Endothelial cell of umbilical vein (primary cell): Measurements from ENCODE around the gene CAPN14. TPM values are rescaled to one million over a fixed set of nuclear protein-coding genes. Genes with fewer than 3 reads are reported as not detected.

ENCODE experiments used
- BruUV-seq: library from RNA; stranded (reverse); fragments of 400-500 nt; replicated peaks from 2 replicates; lab custom pipeline; 2021; lab: Mats Ljungman, UMichigan
- CTCF ChIA-PET: fragments of 300-600, 350-600 bp; sonication (Branson Sonifier 250); formaldehyde crosslinking; loops from one replicate; lab custom pipeline; 2021; ENCODE audit warnings: antibody characterized with exemption, inconsistent platforms; lab: Charles Lee
- POLR2A ChIA-PET: fragments of 300-600, 350-600 bp; sonication (Branson Sonifier 250); formaldehyde crosslinking; loops from one replicate; lab custom pipeline; 2021; ENCODE audit warnings: antibody characterized with exemption, inconsistent platforms; lab: Charles Lee
- DNase-seq: peaks from one replicate; pipeline ENCODE4 v3.0.0-alpha.2; 2011; ENCODE audit warnings: low read depth, low spot score
- FAIRE-seq: peaks from 2 replicates; lab custom pipeline; 2011; peaks lifted over from hg19 to GRCh38; lab: Jason Lieb, UNC
- H2AFZ ChIP-seq: 2 replicates; pipeline ENCODE4 v1.6.0; 2012; ENCODE audit warnings: low read depth, low read length, control low read depth, inconsistent platforms
- H3K27ac ChIP-seq: 2 replicates; pipeline ENCODE4 v1.5.1; 2011; ENCODE audit warnings: low read depth, mild to moderate bottlenecking, control low read depth, low read length, moderate library complexity; ENCODE audit not compliant: insufficient read depth
- H3K27me3 ChIP-seq, 2 experiments: 2 replicates each; pipeline versions ENCODE4 v1.6.0 to v1.6.1; 2011; ENCODE audit warnings: low read length in 2 of 2, mixed read lengths in 1 of 2; ENCODE audit not compliant: control insufficient read depth in 2 of 2, insufficient read depth in 2 of 2
- H3K36me3 ChIP-seq, 2 experiments: 2 replicates in 1 of 2; 3 replicates in 1 of 2; pipeline ENCODE4 v1.5.1; 2011; ENCODE audit warnings: low read length in 2 of 2, mild to moderate bottlenecking in 1 of 2, moderate library complexity in 1 of 2; ENCODE audit not compliant: control insufficient read depth in 2 of 2, insufficient read depth in 2 of 2; ENCODE audit errors: extremely low read depth in 1 of 2
- H3K4me1 ChIP-seq: 3 replicates; pipeline ENCODE4 v1.5.1; 2011; ENCODE audit warnings: mild to moderate bottlenecking, low read length; ENCODE audit not compliant: control insufficient read depth, insufficient read depth; ENCODE audit errors: extremely low read depth
- H3K4me2 ChIP-seq: 2 replicates; pipeline ENCODE4 v1.6.1; 2011; ENCODE audit warnings: low read length, control low read depth, mixed read lengths; ENCODE audit not compliant: insufficient read depth
- H3K4me3 ChIP-seq, 3 experiments: fragments of 200-600 bp in 1 of 3; sonication (generic), shearing (Covaris generic) in 1 of 3; replicated peaks in 1 of 3; 2 replicates each; pipeline ENCODE4 v1.5.1; 2011 to 2016; ENCODE audit warnings: control low read depth in 3 of 3, low read length in 3 of 3, mild to moderate bottlenecking in 2 of 3, inconsistent platforms in 1 of 3, low read depth in 1 of 3, moderate library complexity in 1 of 3; ENCODE audit not compliant: insufficient read depth in 1 of 3
- H3K79me2 ChIP-seq: 2 replicates; pipeline ENCODE4 v1.6.0; 2012; ENCODE audit warnings: low read length, inconsistent platforms; ENCODE audit not compliant: control insufficient read depth, insufficient read depth
- H3K9ac ChIP-seq: replicated peaks from 2 replicates; pipeline ENCODE3; 2011; ENCODE audit warnings: low read length, control low read depth; ENCODE audit not compliant: insufficient read depth; ENCODE audit errors: extremely low read depth
- H3K9me1 ChIP-seq: replicated peaks from 3 replicates; pipeline ENCODE4 v1.6.0; 2011; ENCODE audit warnings: mild to moderate bottlenecking, low read length; ENCODE audit not compliant: control insufficient read depth, insufficient read depth; ENCODE audit errors: extremely low read depth
- H3K9me3 ChIP-seq: replicated peaks from 2 replicates; pipeline ENCODE4 v1.5.1; 2012; ENCODE audit warnings: low read length, inconsistent platforms; ENCODE audit not compliant: control insufficient read depth, insufficient read depth
- H4K20me1 ChIP-seq: replicated peaks from 2 replicates; pipeline ENCODE3; 2011; ENCODE audit warnings: mild to moderate bottlenecking, low read length; ENCODE audit not compliant: control insufficient read depth, insufficient read depth; ENCODE audit errors: extremely low read depth
- CTCF ChIP-seq, 2 donors: IDR thresholded peaks; 1 replicate in 1 of 2; 2 replicates in 1 of 2; pipeline ENCODE4 v1.5.1; 2011; ENCODE audit warnings: low read length in 2 of 2, mild to moderate bottlenecking in 2 of 2, moderate library complexity in 2 of 2, control low read depth in 1 of 2, inconsistent platforms in 1 of 2, low read depth in 1 of 2; ENCODE audit not compliant: insufficient read depth in 1 of 2; ENCODE audit errors: extremely low read depth in 1 of 2
- EZH2 ChIP-seq: IDR thresholded peaks from 2 replicates; pipeline ENCODE4 v1.6.1; 2012; ENCODE audit warnings: borderline replicate concordance, low read depth, mild to moderate bottlenecking, moderate library complexity, low read length, inconsistent platforms; ENCODE audit not compliant: severe bottlenecking
- FOS ChIP-seq: IDR thresholded peaks from 2 replicates; pipeline ENCODE4 v1.6.1; 2011; ENCODE audit warnings: mild to moderate bottlenecking, low read length, moderate library complexity, borderline replicate concordance; ENCODE audit not compliant: insufficient read depth
- GATA2 ChIP-seq: IDR thresholded peaks from 2 replicates; pipeline ENCODE4 v1.7.0; 2011; ENCODE audit warnings: low read depth, mild to moderate bottlenecking, moderate library complexity, mixed read lengths, low read length; ENCODE audit not compliant: insufficient read length, insufficient read depth
- JUN ChIP-seq: IDR thresholded peaks from 2 replicates; pipeline ENCODE4 v1.6.1; 2011; ENCODE audit warnings: borderline replicate concordance, low read depth; ENCODE audit not compliant: insufficient read length, insufficient read depth
- MAX ChIP-seq: IDR thresholded peaks from 2 replicates; pipeline ENCODE4 v1.6.1; 2011; ENCODE audit not compliant: insufficient read depth, insufficient read length
- MYC ChIP-seq: IDR thresholded peaks from one replicate; pipeline ENCODE4 v1.6.1; 2011; ENCODE audit warnings: mild to moderate bottlenecking, low read depth, low read length
- POLR2A ChIP-seq: IDR thresholded peaks from 2 replicates; pipeline ENCODE4 v1.6.1; 2012; ENCODE audit warnings: low read depth, mild to moderate bottlenecking, control low read depth, low read length
- POLR2AphosphoS5 ChIP-seq: IDR thresholded peaks from 2 replicates; pipeline ENCODE4 v1.6.1; 2012; ENCODE audit warnings: low read depth, mild to moderate bottlenecking, control low read depth, low read length, moderate library complexity; ENCODE audit not compliant: insufficient read depth
- dilution Hi-C: fragments of 300-500 bp; cut with MboI; formaldehyde crosslinking; loops from one replicate; pipeline ENCODE4 v1.15.0; 2019; ENCODE audit warnings: low sequenced_read_pairs; ENCODE audit not compliant: extremely low pct_ligation_motif_present
- intact Hi-C: fragments of 100-400 bp; cut with micrococcal nuclease; formaldehyde crosslinking; loops from one replicate; pipeline ENCODE4 v1.10.0; 2022
- polyA plus RNA-seq, 4 experiments: library from polyadenylated mRNA; depleted of rRNA in 3 of 4; stranded (reverse) in 3 of 4; unstranded in 1 of 4; fragments of >200 nt; gene quantifications; 2 replicates each; pipeline versions ENCODE4 v1.2.1 to v1.2.3, GENCODE V29; 2011 to 2012; ENCODE audit warnings: missing spikeins in 1 of 4
- total RNA-seq: library from RNA; stranded (reverse); gene quantifications from 2 replicates; pipeline ENCODE4 v1.2.3, GENCODE V29; 2021

CAPN14 gene
- total and polyA plus RNA-seq, 2 donors (not counting 3 experiments of a cell fraction or from before 2014, with no cell fraction given): 0.01 to 0.15 TPM

- no peak overlapping the region for H2AFZ ChIP-seq
- no peaks in the 10 kb centered on the region for H3K9me1 ChIP-seq
- no peaks in the 10 kb centered on the region for H3K9me3 ChIP-seq
- no peaks in the 10 kb centered on the region for H4K20me1 ChIP-seq
- no peaks in the 10 kb centered on the region for H3K79me2 ChIP-seq
- POLR2A ChIA-PET: no interaction called here
- dilution Hi-C loops: no loop called here
- no TSS peak for BruUV-seq
- H3K9ac ChIP-seq: no peak overlapping the region
- H3K27me3 ChIP-seq: no peaks in the 10 kb centered on the region
- no peak for FAIRE-seq
- no peak overlapping the region for H3K4me2 ChIP-seq
- H3K36me3 ChIP-seq: no peaks in the 10 kb centered on the region
- CTCF ChIA-PET: no interaction called here
- intact Hi-C loops: no loop called here
- H3K4me3 ChIP-seq: no peak overlapping the region
- no peak overlapping the region for H3K27ac ChIP-seq
- TF ChIP-seq FOS: no peak
- TF ChIP-seq POLR2A: no peak
- no peak for TF ChIP-seq POLR2AphosphoS5
- TF ChIP-seq MAX: no peak
- no peak for TF ChIP-seq MYC
- no peak for TF ChIP-seq CTCF (IDR thresholded peaks at IDR 0.05; ENCODE audit: extremely low read depth in 1 of 2, insufficient read depth in 1 of 2, low read depth in 1 of 2, low read length in 2 of 2)
- TF ChIP-seq GATA2: no peak
- TF ChIP-seq JUN: no peak
- TF ChIP-seq EZH2: no peak
- no peaks in the 10 kb centered on the region for H3K4me1 ChIP-seq
- DNase-seq: no peak
Measured at GRCh38 chr2:31192396-31192795, 24.9 kb downstream of the CAPN14 start.
